Muscle of leg (tissue), 11 donors: ENCODE data around the gene ZNF319. TPM values are rescaled to one million over a fixed set of nuclear protein-coding genes. Genes with fewer than 3 reads are reported as not detected.
"Not testable (repeated sequence)": the region's sequence is repeated elsewhere in the genome, so short reads cannot be mapped to it uniquely, and the experiment has no call there.

Source experiments
- DNase-seq: peaks from one replicate; pipeline ENCODE4 v3.0.0; 2013
- H3K27ac ChIP-seq: one replicate; pipeline ENCODE4 v1.5.1; 2013; ENCODE audit warnings: mild to moderate bottlenecking, low read length, control low read depth
- H3K27me3 ChIP-seq: one replicate; pipeline ENCODE4 v1.6.1; 2013; ENCODE audit warnings: low read length; ENCODE audit not compliant: control insufficient read depth, insufficient read depth
- H3K36me3 ChIP-seq: one replicate; pipeline ENCODE4 v1.6.1; 2013; ENCODE audit warnings: low read length; ENCODE audit not compliant: control insufficient read depth, insufficient read depth
- H3K4me1 ChIP-seq: one replicate; pipeline ENCODE4 v1.6.1; 2013; ENCODE audit warnings: low read length; ENCODE audit not compliant: control insufficient read depth, insufficient read depth
- H3K4me3 ChIP-seq: one replicate; pipeline ENCODE4 v1.5.1; 2013; ENCODE audit warnings: low read length, control low read depth
- H3K9me3 ChIP-seq: replicated peaks from 2 replicates; pipeline ENCODE4 v1.6.1; 2013; ENCODE audit warnings: low read depth, low read length; ENCODE audit not compliant: control insufficient read depth
- WGBS: methylation state at CpG from one replicate; pipeline ENCODE4 v1.1.5; 2013; ENCODE audit warnings: missing lambda C conversion rate; ENCODE audit not compliant: insufficient coverage; 5-methylcytosine and 5-hydroxymethylcytosine counted together
- polyA plus RNA-seq, 8 donors: library from polyadenylated mRNA; unstranded; fragments of 120-200 nt; gene quantifications; one replicate each; pipeline versions ENCODE4 v1.2.1 to v1.2.3, GENCODE V29; 2013; ENCODE audit warnings: inconsistent platforms in 1 of 8, low replicate concordance in 1 of 8; ENCODE audit not compliant: insufficient read length in 8 of 8, insufficient read depth in 1 of 8
- total RNA-seq: library from RNA; stranded (reverse); fragments of 120-200 nt; gene quantifications from one replicate; pipeline ENCODE4 v1.2.4, GENCODE V29; 2013

ZNF319 gene
- total and polyA plus RNA-seq, 9 donors, result 2.2 to 8.9 (median 7.6) TPM

DNA sequence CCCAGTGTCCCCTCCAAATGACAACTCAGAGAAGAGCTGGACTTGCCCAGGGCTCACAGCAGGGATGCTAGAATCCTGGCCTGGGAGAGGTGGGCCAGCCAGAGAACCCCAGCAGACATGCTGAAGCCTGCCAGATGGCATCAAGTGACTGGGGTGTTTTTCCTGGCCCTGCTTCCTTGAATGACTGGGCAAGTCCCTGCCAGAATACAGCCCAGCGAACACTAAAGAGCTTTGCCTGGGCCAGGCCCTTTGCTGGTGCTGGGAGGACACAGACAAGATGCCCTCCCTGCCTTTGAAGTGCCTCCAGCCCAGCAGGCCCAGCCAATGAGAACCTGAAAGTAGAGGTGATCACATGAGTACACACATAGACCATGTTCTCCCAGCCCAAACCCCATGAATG lies 11.5 kb downstream of the ZNF319 start:
- Histone ChIP-seq H3K36me3 (peaks cover 8% of the 10 kb centered on the region), H3K27ac (no peak overlapping the region), H3K4me3 (no peak overlapping the region), H3K9me3 (no peaks in the 10 kb centered on the region), H3K4me1 (peaks cover 11% of the 10 kb centered on the region), H3K27me3 (peaks cover 39% of the 10 kb centered on the region)
- WGBS, result 25% methylated on average over 1 of the region's 1 CpG
- no peak for DNase-seq

DNA sequence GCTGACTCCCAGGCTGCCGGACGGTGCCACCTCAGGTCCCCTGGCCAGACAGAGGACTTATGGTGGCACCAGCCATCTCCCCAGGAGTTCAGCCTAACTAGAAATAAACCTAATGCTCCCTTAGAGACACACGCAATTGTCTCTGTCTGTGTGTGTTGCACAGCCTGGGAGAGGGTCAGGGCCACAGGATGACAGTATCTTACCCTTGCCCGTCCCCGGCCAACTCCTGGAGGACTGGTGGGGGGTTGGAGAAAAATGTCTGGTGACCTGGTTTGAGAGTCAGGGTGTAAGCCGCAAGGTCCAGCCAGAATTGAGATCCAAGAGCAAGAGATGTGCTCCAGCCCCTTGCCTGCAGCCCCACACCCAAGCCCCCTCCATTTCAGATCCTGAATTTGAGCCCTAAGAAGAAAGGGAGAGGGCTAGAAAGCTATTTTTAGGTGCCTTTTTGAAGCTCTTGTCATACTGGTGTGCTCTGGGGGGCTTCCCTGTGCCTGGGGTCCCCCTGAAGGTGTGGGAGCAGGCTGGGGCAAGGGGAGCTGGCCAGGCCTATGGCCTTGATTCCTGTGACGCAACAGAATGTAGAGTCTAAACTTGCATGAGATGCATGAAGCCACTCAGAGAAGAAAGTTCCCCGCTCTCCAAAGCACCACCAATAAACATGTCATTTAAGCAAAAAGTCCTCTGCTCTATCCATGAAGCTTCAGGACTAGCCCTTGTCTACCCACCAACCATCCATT lies 12.9 kb downstream of the ZNF319 start:
- Histone ChIP-seq H3K9me3 (no peaks in the 10 kb centered on the region), H3K4me3 (no peak overlapping the region), H3K4me1 (peaks cover 11% of the 10 kb centered on the region), H3K27ac (no peak overlapping the region), H3K27me3 (peaks cover 43% of the 10 kb centered on the region), H3K36me3 (no peaks in the 10 kb centered on the region)
- no peak for DNase-seq
- 78% methylated on average over 4 of the region's 8 CpGs for WGBS

DNA sequence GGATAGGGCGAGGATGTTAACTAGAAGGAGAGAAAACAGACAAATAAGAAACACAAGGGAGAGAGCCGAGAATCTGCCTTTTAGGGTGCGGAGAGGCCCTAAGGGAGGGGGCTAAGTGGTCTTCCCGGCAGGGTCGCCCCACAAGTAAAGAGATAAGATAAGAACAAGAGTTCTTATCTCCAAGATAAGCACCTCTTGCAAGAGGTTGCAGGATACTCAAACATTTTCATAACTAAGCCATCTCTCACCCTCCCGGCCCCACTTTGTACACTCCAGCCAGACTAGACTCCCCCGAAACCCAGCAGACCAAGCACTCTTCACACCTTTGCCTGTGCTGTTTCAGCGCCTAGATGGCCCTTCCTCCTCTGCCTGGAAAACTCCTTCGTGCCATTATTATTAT lies 14.3 kb downstream of the ZNF319 start:
- WGBS, result 39% methylated on average over 3 of the region's 9 CpGs

DNA sequence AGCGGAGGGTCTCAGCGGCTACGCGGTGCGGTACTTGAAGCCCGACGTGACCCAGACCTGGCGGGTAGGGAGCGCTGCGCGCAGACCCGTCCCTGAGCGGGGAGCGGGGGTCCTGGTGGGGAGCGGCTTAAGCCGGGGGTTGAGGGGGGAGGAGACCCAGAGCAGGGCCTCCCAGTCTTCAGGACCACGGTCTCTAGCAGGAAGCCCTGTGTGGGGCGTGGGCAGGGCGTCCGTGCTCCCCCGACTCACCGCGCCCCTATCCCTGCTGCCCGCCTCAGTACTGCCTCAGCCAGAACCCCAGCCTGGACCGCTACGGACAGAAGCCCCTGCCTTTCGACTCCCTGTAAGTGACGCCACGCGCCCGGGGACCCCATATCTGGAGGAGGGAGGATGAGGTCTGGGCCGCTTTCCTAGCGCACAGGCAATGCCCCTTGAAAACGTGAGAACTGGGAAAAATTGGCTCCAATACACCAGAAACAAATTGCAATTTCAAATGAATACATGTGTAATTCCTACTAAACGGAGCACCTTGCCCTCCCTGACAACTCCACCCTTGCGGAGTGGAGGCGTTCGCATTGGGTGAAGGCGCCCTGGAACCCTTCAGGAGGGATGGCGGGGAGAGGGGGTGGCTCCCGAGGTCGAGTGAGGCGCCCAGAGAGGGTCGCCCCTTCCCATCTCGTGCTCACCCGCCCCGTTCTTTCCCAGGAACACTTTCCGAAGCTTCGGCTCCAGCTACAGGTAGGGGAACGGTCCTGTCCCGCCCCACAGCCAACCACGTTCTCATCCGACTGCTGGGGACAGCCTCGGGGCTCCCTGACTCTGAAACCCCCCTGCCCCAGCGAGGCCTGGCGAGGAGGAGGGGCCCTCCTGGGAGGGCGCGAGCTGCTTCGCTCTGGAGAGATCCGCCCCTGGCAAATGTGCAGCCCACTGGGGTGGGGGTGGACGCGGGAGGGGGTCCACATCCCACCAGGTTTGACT lies 15.0 kb downstream of the ZNF319 start:
- DNase-seq, result no peak
- Histone ChIP-seq H3K4me1 (peaks cover 11% of the 10 kb centered on the region), H3K9me3 (no peaks in the 10 kb centered on the region), H3K4me3 (peak overlapping the region; percentile 33), H3K36me3 (no peaks in the 10 kb centered on the region), H3K27me3 (peaks cover 43% of the 10 kb centered on the region), H3K27ac (no peak overlapping the region)
- WGBS, result 2% methylated on average over 20 of the region's 62 CpGs

More for the DNA sequence above, 14.3 kb downstream of the ZNF319 start:
- Histone ChIP-seq H3K27ac (no peak overlapping the region), H3K36me3 (no peaks in the 10 kb centered on the region), H3K27me3 (peaks cover 43% of the 10 kb centered on the region), H3K4me1 (peaks cover 11% of the 10 kb centered on the region), H3K4me3 (no peak overlapping the region), H3K9me3 (no peaks in the 10 kb centered on the region)
- no peak for DNase-seq

DNA sequence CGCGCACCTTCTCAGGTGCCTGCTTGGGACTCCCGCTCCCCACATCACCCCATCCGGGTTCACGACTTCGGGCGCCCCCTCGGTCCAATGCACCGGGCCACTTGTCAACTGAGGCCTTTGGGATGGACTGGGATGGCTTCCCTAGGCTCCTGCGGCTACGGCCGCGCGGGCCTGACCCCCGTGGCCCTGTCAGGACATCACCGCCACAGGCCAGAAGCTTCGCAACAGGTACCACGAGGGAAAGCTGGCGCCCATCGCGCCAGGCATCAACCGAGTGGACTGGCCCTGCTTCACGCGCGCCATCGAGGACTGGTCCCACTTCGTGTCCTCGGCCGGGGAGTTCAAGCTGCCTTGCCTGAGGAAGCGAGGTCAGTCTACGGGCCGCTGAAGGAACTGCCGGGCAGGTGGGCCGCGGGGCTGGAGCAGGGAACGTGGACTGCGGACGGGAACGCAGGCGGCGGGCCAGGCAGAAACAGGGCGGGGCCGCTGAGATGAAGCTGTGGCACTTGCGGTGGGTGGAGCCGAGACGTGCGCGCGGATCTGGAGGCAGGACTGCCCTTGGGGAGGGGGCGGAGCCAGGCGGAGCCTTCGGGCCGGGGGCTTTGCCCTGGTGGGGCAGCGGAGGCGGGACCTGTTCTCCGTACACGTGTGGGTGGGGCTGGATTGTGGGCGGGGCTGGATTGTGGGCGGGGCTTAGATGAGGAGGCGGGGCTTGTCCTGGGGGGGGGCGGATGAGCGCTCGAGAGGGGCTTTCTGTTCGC lies 15.8 kb downstream of the ZNF319 start:
- Histone ChIP-seq H3K9me3 (no peaks in the 10 kb centered on the region), H3K36me3 (no peaks in the 10 kb centered on the region), H3K4me3 (peak overlapping the region; percentile 33), H3K27me3 (peaks cover 43% of the 10 kb centered on the region), H3K4me1 (peaks cover 11% of the 10 kb centered on the region), H3K27ac (no peak overlapping the region)
- WGBS, result 5% methylated on average over 62 of the region's 64 CpGs
- DNase-seq, result peak; percentile 81

DNA sequence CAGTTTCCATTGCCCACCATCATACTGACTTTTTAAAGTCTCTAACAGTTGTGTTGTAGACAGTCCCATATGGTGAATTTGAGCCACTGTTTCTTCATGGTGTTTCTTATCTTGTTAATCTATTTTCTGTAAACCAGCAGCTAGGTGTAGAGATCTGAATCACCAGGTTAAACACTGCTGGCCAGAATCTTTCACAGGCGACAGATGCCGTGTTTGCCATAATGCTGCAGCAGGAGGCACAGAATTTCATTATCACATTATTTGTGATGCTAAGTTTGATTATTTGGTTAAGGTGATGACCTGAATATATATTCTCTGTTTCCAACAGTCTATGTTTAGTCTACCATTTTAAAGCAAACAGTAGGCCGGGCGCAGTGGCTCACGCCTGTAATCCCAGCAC lies 18.1 kb downstream of the ZNF319 start:
- DNase-seq, result no peak
- H3K4me3 ChIP-seq, result no peak overlapping the region
- H3K27me3 ChIP-seq, result peaks cover 38% of the 10 kb centered on the region
- H3K27ac ChIP-seq, result no peak overlapping the region
- H3K4me1 ChIP-seq, result peaks cover 11% of the 10 kb centered on the region
- H3K9me3 ChIP-seq, result no peaks in the 10 kb centered on the region
- WGBS, result no CpG with 5 or more reads among the region's 5 CpGs
- no peaks in the 10 kb centered on the region for H3K36me3 ChIP-seq

DNA sequence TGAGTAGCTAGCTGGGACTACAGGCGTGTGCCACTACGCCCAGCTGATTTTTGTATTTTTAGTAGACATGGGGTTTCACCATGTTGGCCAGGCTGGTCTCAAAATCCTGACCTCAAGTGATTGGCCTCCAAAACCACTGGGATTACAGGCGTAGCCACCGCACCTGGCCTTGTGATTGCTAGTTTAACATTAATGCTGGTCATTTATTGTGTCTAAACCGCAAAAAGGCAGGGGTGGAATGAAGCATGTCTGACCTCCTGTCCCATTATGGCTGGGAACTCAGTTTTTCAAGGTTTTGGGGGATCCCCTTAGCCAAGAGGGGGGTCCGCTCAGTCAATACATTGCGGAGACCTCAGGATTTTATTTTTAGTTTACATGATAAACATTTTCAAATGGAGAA lies 18.8 kb downstream of the ZNF319 start:
- WGBS, result 87% methylated on average over 4 of the region's 7 CpGs
- H3K9me3 ChIP-seq, result no peaks in the 10 kb centered on the region
- H3K4me1 ChIP-seq, result peaks cover 11% of the 10 kb centered on the region
- no peak overlapping the region for H3K4me3 ChIP-seq
- H3K27ac ChIP-seq, result no peak overlapping the region
- H3K27me3 ChIP-seq, result peaks cover 30% of the 10 kb centered on the region
- no peaks in the 10 kb centered on the region for H3K36me3 ChIP-seq
- DNase-seq, result no peak

DNA sequence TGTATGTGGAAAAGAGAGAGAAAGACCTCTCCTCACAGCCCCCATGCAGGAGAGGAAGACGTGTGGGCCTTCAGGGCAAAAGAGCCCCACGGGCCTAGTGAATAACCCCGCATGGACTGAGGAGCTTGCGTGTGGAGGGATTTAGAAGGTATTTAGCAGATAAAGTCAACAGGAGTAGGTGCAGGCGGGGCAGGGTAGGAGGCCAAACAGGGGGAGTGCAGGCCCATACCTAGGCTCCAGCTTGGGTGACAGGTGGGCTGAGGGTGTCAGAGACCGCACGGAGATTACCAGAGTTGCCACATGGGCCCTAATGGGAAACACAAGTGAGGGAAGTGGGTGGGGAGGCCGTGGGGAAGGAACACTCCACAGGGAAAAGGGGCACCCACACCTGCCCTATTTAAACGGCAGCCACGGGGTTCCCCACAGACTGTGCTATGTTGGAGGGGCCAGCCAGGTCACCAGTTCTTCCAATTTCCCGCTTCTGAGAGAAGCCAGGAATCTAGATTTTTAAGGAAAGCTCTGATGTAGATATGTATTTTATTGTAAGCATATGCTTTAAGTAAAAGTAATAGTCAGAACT lies 21.4 kb downstream of the ZNF319 start:
- no peaks in the 10 kb centered on the region for H3K36me3 ChIP-seq
- no peaks in the 10 kb centered on the region for H3K4me1 ChIP-seq
- H3K9me3 ChIP-seq, result no peaks in the 10 kb centered on the region
- DNase-seq, result no peak
- peaks cover 6% of the 10 kb centered on the region for H3K27me3 ChIP-seq
- H3K27ac ChIP-seq, result no peak overlapping the region
- H3K4me3 ChIP-seq, result no peak overlapping the region
- WGBS, result 67% methylated on average over 7 of the region's 11 CpGs

DNA sequence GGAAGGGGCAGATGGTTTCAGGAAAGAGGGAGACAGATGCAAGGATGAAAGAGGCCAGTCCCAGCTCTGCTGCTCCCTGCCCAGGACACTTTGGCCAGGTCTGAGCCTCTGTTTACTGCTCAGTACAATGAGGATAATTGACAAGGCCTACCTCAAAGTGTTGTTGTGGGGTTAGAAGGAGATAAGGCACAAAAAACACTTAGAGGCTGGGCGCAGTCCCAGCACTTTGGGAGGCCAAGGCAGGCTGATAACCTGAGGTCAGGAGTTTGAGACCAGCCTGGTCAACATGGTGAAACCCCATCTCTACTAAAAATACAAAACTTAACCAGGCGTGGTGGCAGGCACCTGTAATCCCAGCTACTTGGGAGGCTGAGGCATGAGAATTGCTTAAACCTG lies 22.4 kb downstream of the ZNF319 start:
- WGBS, result 100% methylated on average over 1 of the region's 2 CpGs
- not testable (repeated sequence) for DNase-seq, H3K36me3 ChIP-seq, H3K9me3 ChIP-seq, H3K4me1 ChIP-seq, H3K4me3 ChIP-seq, H3K27me3 ChIP-seq, H3K27ac ChIP-seq
